Spleen (tissue), 11 donors: ENCODE measurements around the gene SCD5. TPM values are rescaled to one million over a fixed set of nuclear protein-coding genes. Genes with fewer than 3 reads are reported as not detected.

Experiments
- DNase-seq: peaks from one replicate; pipeline ENCODE4 v3.0.0-alpha.2; 2020
- H3K27ac ChIP-seq, 8 donors: fragments of 200-600 bp; sonication (generic) in 7 of 8; 1 replicate in 4 of 8; 2 replicates in 4 of 8; pipeline versions ENCODE4 v1.5.0 to v1.8.0; 2016 to 2021; ENCODE audit warnings: inconsistent platforms in 4 of 8, mild to moderate bottlenecking in 4 of 8, moderate library complexity in 1 of 8
- H3K27me3 ChIP-seq, 7 donors: fragments of 200-600 bp; sonication (generic) in 6 of 7; replicated peaks in 1 of 7; 1 replicate in 4 of 7; 2 replicates in 3 of 7; pipeline versions ENCODE4 v1.5.0 to v1.8.0; 2016 to 2021; ENCODE audit warnings: inconsistent platforms in 3 of 7, mild to moderate bottlenecking in 1 of 7
- H3K36me3 ChIP-seq, 6 donors: fragments of 200-600 bp; sonication (generic) in 5 of 6; 1 replicate in 4 of 6; 2 replicates in 2 of 6; pipeline versions ENCODE4 v1.5.0 to v1.8.0; 2016 to 2021; ENCODE audit warnings: inconsistent platforms in 2 of 6
- H3K4me1 ChIP-seq, 6 donors: fragments of 200-600 bp; sonication (generic) in 5 of 6; 1 replicate in 3 of 6; 2 replicates in 3 of 6; pipeline versions ENCODE4 v1.5.0 to v1.8.0; 2016 to 2021; ENCODE audit warnings: inconsistent platforms in 3 of 6
- H3K4me3 ChIP-seq, 8 donors: fragments of 200-600 bp; sonication (generic) in 7 of 8; 1 replicate in 4 of 8; 2 replicates in 4 of 8; pipeline versions ENCODE4 v1.5.0 to v1.8.0; 2016 to 2021; ENCODE audit warnings: inconsistent platforms in 4 of 8, mild to moderate bottlenecking in 4 of 8, moderate library complexity in 2 of 8
- H3K9me3 ChIP-seq, 8 donors: fragments of 200-600 bp; sonication (generic) in 7 of 8; 1 replicate in 4 of 8; 2 replicates in 4 of 8; pipeline versions ENCODE4 v1.5.0 to v1.8.0; 2016 to 2021; ENCODE audit warnings: inconsistent platforms in 4 of 8
- POLR2A ChIP-seq, 3 donors: fragments of 450-650 bp; IDR thresholded peaks; one replicate each; pipeline ENCODE4 v1.5.1; 2017; ENCODE audit warnings: antibody characterized with exemption in 3 of 3, mild to moderate bottlenecking in 1 of 3
- POLR2AphosphoS5 ChIP-seq, 3 donors: sonication (generic); formaldehyde crosslinking; IDR thresholded peaks; one replicate each; pipeline ENCODE4 v1.5.1; 2017; ENCODE audit warnings: antibody characterized with exemption in 3 of 3
- WGBS, 5 donors: extraction: QIAGEN DNeasy Blood & Tissue Kit in 3 of 5; methylation state at CpG; one replicate each; pipeline versions ENCODE4 v1.1.5 to v1.1.7; 2013 to 2018; 5-methylcytosine and 5-hydroxymethylcytosine counted together
- intact Hi-C: fragments of 100-400 bp; cut with DNase I; formaldehyde crosslinking; loops from one replicate; pipeline ENCODE4 v1.15.0; 2023; ENCODE audit warnings: low total_unique reads
- polyA plus RNA-seq, 3 donors: library from polyadenylated mRNA; stranded (reverse); fragments of 200-250 nt; gene quantifications; one replicate each; pipeline ENCODE4 v1.2.1, GENCODE V29; 2013
- total RNA-seq, 7 donors: library from RNA; depleted of rRNA in 3 of 7; stranded (reverse); fragments of >200 nt in 3 of 7; fragmentation: NEBNext Ultra II Directional in 4 of 7; extraction: Animal tissue kit (Norgen Biotek cat#: 25700) in 4 of 7; gene quantifications; one replicate each; pipeline versions ENCODE4 v1.1.0 to v1.2.1, GENCODE V29; 2016 to 2021
- TF ChIP-seq, protein P1 (sequence below), 11 experiments: fragments of 200-600 bp in 7 of 11; fragments of 450-650 bp in 4 of 11; sonication (generic) in 4 of 11; IDR thresholded peaks in 8 of 11; conservative IDR thresholded peaks in 3 of 11; 1 replicate in 7 of 11; 2 replicates in 4 of 11; pipeline versions ENCODE4 v1.4.0 to v1.8.0; 2016 to 2021; ENCODE audit warnings: antibody characterized with exemption in 11 of 11, inconsistent platforms in 4 of 11, mild to moderate bottlenecking in 1 of 11
- donor health status: healthy with polysubstance abuse.
- donor health status: DM: no; HTN: no; CAD: no; lungs with moderate emphysema.
- donor health status: DM: no; HTN: no; CAD: no.
- donor health status: Bipolar disorder and iron deficiency.
- donor health status: healthy.
- donor health status: DM: no; HTN: no; CAD: no.
- donor health status: DM: yes; HTN: yes; CAD: no.

The SCD5 gene
- total and polyA plus RNA-seq, 10 donors, result 0.85 to 7.2 (median 3.9) TPM

DNA sequence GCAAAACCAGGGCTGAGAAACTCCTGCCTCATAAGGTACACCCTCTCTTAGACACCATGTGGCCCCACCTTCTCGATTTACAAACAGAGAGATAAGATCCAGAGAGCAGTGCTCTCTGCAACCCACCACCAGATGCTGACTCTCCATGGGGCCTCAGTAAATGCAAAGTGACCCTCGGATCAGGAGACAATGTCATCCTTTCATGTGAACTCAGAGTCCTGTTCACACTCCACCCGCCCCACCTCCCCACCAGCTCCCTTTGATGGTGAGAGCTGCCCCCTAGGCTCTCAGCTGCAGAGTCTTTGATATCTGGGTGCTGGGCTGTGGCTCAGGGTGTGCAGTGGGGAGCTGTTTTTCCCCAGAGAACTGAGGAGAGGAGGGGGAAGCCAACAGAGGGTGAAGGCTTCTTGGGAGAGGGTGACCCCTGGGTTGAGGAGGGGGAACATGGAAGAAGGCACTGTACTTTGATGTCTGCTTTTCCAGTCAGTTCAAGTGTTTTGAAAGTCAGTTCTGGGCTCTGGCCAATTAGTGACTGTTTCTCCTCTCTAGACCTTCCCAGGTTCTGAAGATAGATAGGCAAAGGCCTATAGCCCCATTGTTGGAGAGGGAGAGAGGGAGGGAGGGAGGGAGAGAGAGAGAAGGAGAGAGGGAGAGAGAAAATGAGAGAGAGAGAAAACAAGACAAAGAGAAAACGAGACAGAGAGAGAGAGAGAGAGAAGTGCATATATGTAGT lies 88.2 kb downstream of the SCD5 start:
- TF ChIP-seq POLR2A (IDR thresholded peaks at IDR 0.05), result no peak
- TF ChIP-seq POLR2AphosphoS5 (IDR thresholded peaks at IDR 0.05), result no peak
- TF ChIP-seq, protein P1, sequence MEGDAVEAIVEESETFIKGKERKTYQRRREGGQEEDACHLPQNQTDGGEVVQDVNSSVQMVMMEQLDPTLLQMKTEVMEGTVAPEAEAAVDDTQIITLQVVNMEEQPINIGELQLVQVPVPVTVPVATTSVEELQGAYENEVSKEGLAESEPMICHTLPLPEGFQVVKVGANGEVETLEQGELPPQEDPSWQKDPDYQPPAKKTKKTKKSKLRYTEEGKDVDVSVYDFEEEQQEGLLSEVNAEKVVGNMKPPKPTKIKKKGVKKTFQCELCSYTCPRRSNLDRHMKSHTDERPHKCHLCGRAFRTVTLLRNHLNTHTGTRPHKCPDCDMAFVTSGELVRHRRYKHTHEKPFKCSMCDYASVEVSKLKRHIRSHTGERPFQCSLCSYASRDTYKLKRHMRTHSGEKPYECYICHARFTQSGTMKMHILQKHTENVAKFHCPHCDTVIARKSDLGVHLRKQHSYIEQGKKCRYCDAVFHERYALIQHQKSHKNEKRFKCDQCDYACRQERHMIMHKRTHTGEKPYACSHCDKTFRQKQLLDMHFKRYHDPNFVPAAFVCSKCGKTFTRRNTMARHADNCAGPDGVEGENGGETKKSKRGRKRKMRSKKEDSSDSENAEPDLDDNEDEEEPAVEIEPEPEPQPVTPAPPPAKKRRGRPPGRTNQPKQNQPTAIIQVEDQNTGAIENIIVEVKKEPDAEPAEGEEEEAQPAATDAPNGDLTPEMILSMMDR (IDR thresholded peaks at IDR 0.05 in 8 of 11, conservative IDR thresholded peaks at IDR 0.05 in 3 of 11), result no peak
- WGBS, 5 donors, result 59 to 77% (median 67%) methylated on average over 4 of the region's 4 CpGs
- no peaks in the 10 kb centered on the region for H3K9me3 ChIP-seq
- H3K27ac ChIP-seq, result no peak overlapping the region
- H3K4me1 ChIP-seq, result no peaks in the 10 kb centered on the region
- no peaks in the 10 kb centered on the region for H3K36me3 ChIP-seq
- intact Hi-C loops, result no loop called here
- DNase-seq, result no peak
- no peak overlapping the region for H3K4me3 ChIP-seq
- H3K27me3 ChIP-seq, result no peaks in the 10 kb centered on the region

DNA sequence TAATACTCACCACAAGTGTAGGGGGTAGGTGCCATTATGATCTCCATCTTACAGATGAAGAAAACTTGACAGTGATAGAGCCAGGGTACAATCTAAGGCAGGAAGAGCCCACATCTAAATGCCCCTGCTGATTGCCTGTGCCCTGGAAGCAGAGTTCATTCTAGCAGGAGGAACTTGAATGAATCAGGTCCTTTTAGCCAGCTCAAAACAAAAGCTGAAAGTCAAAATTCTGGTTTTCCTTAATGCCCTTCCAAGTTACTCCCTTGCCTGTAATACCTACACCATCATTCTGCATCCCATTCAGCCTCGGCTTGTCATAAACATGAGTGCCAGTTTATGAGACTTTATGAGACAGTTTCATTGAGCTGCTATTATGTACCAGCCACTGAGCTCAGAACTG lies 89.6 kb downstream of the SCD5 start:
- no peak overlapping the region for H3K4me3 ChIP-seq
- H3K9me3 ChIP-seq, result no peaks in the 10 kb centered on the region
- no peaks in the 10 kb centered on the region for H3K4me1 ChIP-seq
- H3K36me3 ChIP-seq, result no peaks in the 10 kb centered on the region
- TF ChIP-seq POLR2A (IDR thresholded peaks at IDR 0.05), result no peak
- no peak for DNase-seq
- H3K27me3 ChIP-seq, result no peaks in the 10 kb centered on the region
- 69 to 90% (median 78%) methylated on average over 1 of the region's 1 CpG for WGBS, 5 donors
- H3K27ac ChIP-seq, result no peak overlapping the region
- intact Hi-C loops, result no loop called here

DNA sequence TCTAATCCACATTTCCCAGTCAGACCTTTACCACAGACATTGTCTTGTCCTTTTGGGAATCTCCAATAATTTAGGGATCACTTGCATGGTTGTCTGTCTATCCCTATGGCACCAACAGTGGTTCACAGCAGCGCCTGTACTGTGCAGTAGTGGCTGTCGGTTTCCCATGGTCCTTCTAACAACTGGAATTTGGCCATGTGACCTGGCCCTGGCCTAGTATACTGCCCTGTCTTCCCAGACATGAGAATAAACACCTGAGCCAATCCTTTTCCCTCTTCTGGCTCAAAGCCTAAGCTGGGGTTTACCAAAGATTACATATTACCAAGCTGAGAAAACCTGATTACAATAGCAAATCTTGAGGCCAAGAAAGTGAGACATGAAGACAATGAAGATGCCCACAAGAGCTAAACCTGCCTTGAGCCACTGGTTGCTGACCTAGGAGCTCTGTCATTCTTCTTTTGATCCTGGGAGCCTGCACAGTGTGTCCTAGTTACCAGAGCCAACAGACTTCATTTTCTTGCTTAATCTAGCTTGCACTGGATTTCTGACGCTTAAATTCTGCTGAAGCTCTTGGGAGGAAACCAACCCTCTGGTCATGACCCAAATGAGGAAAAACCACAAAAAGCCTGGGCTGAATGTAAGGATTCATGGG lies 92.1 kb downstream of the SCD5 start:
- Histone ChIP-seq H3K27ac (no peak overlapping the region), H3K27me3 (no peaks in the 10 kb centered on the region), H3K4me1 (no peaks in the 10 kb centered on the region), H3K36me3 (no peaks in the 10 kb centered on the region), H3K9me3 (no peaks in the 10 kb centered on the region), H3K4me3 (no peak overlapping the region)
- no peak for TF ChIP-seq POLR2AphosphoS5 (IDR thresholded peaks at IDR 0.05)
- TF ChIP-seq, protein P1 (IDR thresholded peaks at IDR 0.05 in 8 of 11, conservative IDR thresholded peaks at IDR 0.05 in 3 of 11), result no peak
- no peak for TF ChIP-seq POLR2A (IDR thresholded peaks at IDR 0.05)
- no peak for DNase-seq
- WGBS, 5 donors, result 73 to 88% (median 81%) methylated on average over 3 of the region's 3 CpGs
- intact Hi-C loops, result no loop called here

DNA sequence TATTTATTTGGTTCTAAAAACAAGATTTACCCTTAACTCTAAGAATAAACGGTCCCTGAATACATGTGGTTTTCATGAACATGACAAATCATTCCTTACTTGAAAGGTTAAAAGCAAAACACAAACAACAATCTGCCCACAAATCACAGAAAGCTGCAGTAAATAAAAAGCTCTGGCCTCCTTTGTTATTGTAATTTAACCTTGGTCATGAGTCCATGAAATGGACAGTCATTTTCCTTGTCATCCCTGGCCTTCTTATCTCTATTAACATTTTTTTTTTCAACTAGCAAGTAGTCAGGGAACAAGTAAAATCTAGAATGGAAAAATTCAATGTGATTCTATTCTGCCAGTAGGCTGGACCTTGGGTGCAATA lies 92.7 kb downstream of the SCD5 start:
- no peaks in the 10 kb centered on the region for H3K4me1 ChIP-seq
- H3K27ac ChIP-seq, result no peak overlapping the region
- H3K27me3 ChIP-seq, result no peaks in the 10 kb centered on the region
- H3K4me3 ChIP-seq, result no peak overlapping the region
- H3K36me3 ChIP-seq, result no peaks in the 10 kb centered on the region
- 55 to 69% (median 61%) methylated on average over 1 of the region's 1 CpG for WGBS, 5 donors
- H3K9me3 ChIP-seq, result no peaks in the 10 kb centered on the region
- intact Hi-C loops, result no loop called here
- no peak for TF ChIP-seq POLR2A (IDR thresholded peaks at IDR 0.05)
- TF ChIP-seq POLR2AphosphoS5 (IDR thresholded peaks at IDR 0.05), result no peak
- TF ChIP-seq, protein P1 (IDR thresholded peaks at IDR 0.05 in 8 of 11, conservative IDR thresholded peaks at IDR 0.05 in 3 of 11), result no peak
- no peak for DNase-seq
